ENCODE data around the gene POC1B.
A peak's percentile ranks its signal among the peaks of the same experiment; 100 is the strongest.

Gene POC1B

DNA sequence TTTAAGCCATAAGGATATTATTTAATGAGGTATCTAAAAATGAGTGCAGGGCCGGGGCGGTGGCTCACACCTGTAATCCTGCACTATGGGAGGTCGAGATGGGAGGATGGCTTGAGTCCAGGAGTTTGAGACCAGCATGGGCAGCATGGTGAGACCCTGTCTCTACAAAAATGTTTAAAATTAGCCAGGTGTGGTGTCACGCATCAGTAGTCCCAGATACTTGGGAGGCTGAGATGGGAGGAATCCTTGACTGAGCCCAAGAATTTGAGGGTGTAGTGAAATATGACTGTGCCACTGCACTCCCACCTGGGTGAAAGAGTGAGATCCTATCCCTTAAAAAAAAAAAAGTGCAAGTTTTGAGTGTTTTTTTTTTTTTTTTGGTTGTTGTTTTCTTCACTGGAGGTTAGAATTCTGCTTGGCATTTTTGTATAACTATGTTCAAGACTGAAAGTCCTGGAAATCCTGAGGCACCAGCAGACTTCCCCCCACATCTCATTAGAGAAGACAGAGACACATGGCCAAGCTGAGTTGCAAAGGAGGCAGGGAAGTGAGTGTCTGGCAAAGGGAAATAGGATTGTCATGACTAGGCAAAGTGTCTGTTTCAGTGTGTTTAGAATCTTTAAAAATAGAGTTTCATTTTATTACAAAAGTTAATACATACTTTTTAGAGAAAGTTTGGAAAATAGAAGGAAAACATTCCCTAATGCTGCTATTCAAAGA, 120.1 kb downstream of the POC1B start:
- ATAC-seq (replicated peaks) (no peak), DNase-seq (no peak)
- Mint-ChIP-seq H3K36me3 (ENCODE audit: insufficient read depth) (peaks cover 5% of the 10 kb centered on the region), H3K27me3 (no peaks in the 10 kb centered on the region), H3K4me1 (ENCODE audit: low read depth in 2 of 2) (no peaks in the 10 kb centered on the region), H3K27ac (no peak overlapping the region), H3K9me3 (no peaks in the 10 kb centered on the region), H3K4me3 (no peak overlapping the region)

DNA sequence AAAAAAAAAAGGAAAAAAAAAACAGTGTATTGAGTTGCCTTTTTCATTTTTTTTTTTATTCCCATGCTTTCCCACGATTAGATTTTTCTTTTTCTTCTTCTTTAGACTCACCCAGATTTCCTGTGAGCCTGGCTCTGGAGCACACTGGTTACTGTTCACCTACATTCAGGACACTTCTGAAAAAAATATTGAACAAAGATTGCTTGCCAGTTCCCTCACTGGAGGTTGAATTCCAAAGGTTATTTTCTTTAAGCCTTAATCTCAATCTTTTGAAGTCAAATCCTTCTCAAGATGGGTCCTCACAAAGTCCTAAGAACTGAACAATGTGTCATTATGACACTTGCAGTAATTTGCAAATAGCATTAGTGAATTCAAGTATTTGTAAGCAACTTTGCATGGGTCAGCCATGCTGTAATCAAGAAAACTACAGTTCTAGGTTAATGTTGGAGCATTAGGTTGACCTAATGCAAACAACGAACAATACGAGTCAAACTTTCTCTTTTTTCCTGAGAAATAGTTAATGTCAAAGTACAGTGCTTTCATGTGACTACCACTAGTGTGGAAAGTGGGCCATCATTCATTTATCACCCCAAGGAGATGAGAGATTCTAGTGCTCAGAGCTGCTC, 124.3 kb downstream of the POC1B start:
- Mint-ChIP-seq H3K27ac (peak overlapping the region in 1 of 2 donors; percentile 85), H3K36me3 (ENCODE audit: insufficient read depth) (peaks cover 6% of the 10 kb centered on the region), H3K27me3 (no peaks in the 10 kb centered on the region), H3K9me3 (no peaks in the 10 kb centered on the region), H3K4me1 (ENCODE audit: low read depth in 2 of 2) (peaks cover 6 to 9% of the 10 kb centered on the region in 2 donors), H3K4me3 (no peak overlapping the region)
- DNase-seq (no peak), ATAC-seq (replicated peaks) (no peak)

DNA sequence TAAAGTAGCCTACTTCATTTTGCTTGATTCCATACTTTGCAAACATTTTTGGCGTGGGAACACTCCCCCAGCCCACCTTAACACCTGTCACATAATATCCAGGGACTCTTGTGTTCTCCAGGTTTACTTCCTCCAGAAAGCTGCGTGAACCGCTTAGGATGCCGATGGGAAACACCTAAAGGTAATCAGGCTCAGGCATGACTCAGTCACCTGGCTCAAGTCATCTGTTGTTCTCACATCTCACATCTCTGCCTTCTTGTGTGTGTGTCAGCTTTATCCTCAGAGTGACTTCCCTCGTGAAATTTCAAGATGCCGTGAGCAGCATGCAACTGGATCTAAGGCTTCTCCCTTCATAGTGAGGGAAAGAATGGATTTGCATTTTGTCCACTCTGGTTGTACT, 125.4 kb downstream of the POC1B start:
- DNase-seq (no peak), ATAC-seq (replicated peaks) (no peak)
- H3K27me3 Mint-ChIP-seq = no peaks in the 10 kb centered on the region
- H3K9me3 Mint-ChIP-seq = no peaks in the 10 kb centered on the region
- peak overlapping the region; percentile 54 to 85 for H3K27ac Mint-ChIP-seq
- H3K4me3 Mint-ChIP-seq = no peak overlapping the region
- peaks cover 6% of the 10 kb centered on the region for H3K36me3 Mint-ChIP-seq (ENCODE audit: insufficient read depth)
- H3K4me1 Mint-ChIP-seq (ENCODE audit: low read depth in 2 of 2) = peaks cover 6 to 9% of the 10 kb centered on the region in 2 donors

DNA sequence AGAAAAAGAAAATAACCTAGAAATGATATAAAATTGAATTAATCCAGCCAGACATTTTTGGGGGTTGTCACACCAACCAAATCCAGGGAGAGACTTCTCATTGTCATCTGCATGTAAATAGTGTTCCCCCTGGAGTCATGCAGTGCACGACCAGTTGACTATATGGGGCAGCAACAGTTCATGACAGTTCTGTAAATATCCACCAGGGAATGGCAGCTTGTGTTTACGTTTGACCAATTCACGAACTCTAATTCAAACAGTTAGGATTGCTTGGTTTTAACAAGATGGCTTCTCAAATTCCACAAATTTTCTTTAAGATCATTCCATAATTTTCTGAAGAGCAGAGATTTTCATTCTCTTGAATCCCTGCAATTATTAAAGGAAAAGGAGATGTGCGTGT, 130.1 kb downstream of the POC1B start:
- H3K27me3 Mint-ChIP-seq = no peaks in the 10 kb centered on the region
- H3K4me1 Mint-ChIP-seq (ENCODE audit: low read depth in 2 of 2) = peaks cover 9% of the 10 kb centered on the region in 2 donors
- no peak overlapping the region for H3K4me3 Mint-ChIP-seq
- peaks cover 3% of the 10 kb centered on the region for H3K36me3 Mint-ChIP-seq (ENCODE audit: insufficient read depth)
- peak overlapping the region in 1 of 2 donors; percentile 85 for H3K27ac Mint-ChIP-seq
- DNase-seq = no peak
- H3K9me3 Mint-ChIP-seq = no peaks in the 10 kb centered on the region
- no peak for ATAC-seq (replicated peaks)

DNA sequence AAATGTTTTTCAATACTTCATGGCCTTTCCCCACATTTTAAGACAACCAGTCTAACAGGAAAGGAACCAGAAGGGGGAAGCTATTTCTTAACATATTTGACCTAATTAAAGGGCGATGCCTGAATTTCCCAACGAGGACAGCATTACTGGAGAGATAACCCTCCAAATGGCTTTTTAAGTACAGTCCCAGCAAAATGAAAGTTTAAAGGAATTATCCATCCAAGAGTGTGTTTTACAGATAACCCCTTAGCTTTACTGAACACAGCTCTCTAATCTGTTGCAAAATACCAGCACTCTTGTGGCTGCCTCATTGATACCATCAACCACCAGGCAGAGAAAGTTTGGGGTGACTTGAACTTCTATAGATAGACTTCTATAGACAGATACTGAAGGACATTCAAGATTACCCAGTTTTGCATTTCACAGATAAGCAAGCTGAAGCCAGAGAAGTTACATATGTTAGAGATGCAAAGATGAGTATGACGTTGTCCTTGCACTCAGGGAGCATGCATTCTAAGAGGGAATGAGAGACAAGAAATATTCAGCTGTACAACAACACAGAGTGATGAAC, 132.2 kb downstream of the POC1B start:
- H3K27ac Mint-ChIP-seq = no peak overlapping the region
- H3K9me3 Mint-ChIP-seq = no peaks in the 10 kb centered on the region
- H3K36me3 Mint-ChIP-seq (ENCODE audit: insufficient read depth) = no peaks in the 10 kb centered on the region
- H3K4me3 Mint-ChIP-seq = no peak overlapping the region
- no peak for ATAC-seq (replicated peaks)
- no peak for DNase-seq
- peaks cover 5 to 13% of the 10 kb centered on the region in 2 donors for H3K4me1 Mint-ChIP-seq (ENCODE audit: low read depth in 2 of 2)
- no peaks in the 10 kb centered on the region for H3K27me3 Mint-ChIP-seq

DNA sequence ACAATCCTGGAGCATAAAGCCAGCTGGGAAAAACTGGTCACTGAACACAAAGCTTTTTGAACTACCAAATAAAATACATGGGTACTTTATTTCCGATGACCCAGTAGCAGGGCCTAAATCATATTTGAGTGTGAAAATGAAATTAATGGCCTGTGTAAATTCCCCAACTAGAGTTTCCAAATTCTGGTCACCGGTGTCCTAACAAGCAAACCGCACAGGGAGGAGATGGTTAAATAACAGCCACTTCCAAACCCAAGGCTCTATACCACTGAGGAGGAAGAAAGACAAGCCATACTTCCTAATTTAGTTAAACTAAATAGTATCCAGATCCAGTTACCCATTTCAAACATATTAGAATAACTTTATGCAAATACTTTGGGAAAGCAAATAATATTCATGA, 133.5 kb downstream of the POC1B start:
- peaks cover 0 to 7% of the 10 kb centered on the region in 2 donors for H3K4me1 Mint-ChIP-seq (ENCODE audit: low read depth in 2 of 2)
- H3K9me3 Mint-ChIP-seq = no peaks in the 10 kb centered on the region
- no peaks in the 10 kb centered on the region for H3K36me3 Mint-ChIP-seq (ENCODE audit: insufficient read depth)
- H3K27ac Mint-ChIP-seq = no peak overlapping the region
- no peak overlapping the region for H3K4me3 Mint-ChIP-seq
- no peaks in the 10 kb centered on the region for H3K27me3 Mint-ChIP-seq
- DNase-seq = no peak
- no peak for ATAC-seq (replicated peaks)

DNA sequence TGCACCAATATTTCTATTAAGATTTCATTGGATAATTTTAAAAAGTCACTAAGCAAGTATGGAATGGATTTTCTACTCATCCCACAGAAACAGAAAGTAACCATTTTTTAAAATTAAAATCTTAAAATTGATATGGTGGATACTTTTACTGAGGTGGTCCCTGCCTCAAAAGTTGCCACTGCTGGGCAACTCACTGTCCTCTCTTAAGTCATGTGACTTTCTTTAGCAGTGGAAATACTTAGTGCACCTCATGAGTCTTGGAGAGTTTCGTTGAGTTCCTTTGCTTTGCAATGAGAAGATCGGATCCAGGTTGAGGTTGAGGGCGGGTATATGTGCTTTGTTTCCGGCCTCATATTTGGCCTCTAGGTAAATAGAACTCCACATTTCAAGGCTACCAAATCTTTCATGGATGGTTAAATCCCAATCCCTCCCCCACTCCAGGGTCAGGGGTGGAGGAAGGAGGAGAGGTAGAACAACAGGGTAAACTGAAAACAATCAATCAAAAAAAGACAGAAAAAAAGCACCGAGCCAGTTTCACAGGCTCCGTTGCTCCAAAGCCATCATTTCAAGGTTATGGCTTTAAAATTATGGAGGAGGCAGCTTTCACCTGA, 134.0 kb downstream of the POC1B start:
- H3K27ac Mint-ChIP-seq = no peak overlapping the region
- H3K4me1 Mint-ChIP-seq (ENCODE audit: low read depth in 2 of 2) = peaks cover 0 to 7% of the 10 kb centered on the region in 2 donors
- H3K4me3 Mint-ChIP-seq = no peak overlapping the region
- no peaks in the 10 kb centered on the region for H3K36me3 Mint-ChIP-seq (ENCODE audit: insufficient read depth)
- H3K27me3 Mint-ChIP-seq = no peaks in the 10 kb centered on the region
- ATAC-seq (replicated peaks) = no peak
- no peaks in the 10 kb centered on the region for H3K9me3 Mint-ChIP-seq
- no peak for DNase-seq

DNA sequence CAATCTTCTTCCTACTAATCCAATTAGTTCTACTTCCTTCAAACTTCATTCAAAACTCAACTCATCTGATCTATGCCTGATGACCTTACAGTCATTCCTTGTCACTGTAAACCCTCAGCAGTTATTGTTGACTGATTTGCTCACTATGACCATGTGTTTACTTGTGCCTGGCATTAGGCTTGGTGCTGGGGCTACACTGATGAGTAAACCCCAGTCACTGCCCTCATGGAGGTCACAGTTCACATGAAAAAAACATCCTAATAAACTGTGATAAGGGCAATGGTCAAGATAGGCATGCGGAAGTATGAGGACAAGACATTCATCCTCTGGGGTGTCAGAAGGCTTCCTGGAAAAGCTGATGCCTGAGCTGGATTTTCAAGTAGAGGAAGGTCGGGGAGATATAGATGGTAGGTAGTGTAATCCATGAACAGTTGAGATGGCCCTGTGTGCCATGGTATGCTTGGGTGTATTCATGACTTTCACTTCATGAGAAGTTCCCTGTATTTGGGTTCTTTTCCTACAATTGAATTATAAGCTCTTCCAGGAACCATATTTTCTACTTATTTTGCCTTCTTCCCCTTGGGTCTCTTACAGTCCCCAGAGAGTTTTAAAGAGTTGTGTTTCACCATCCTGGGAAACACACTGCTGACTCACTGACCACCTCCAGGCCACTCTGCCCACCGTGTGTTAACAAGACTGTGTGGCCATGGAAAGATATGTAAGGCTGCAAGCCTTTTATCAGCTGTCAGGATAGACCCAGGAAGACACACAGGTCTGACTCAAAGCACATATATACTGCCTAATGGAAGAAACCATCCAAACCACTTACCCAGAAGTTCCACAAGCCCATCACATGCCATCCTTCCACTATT, 134.8 kb downstream of the POC1B start:
- no peaks in the 10 kb centered on the region for H3K9me3 Mint-ChIP-seq
- no peak overlapping the region for H3K4me3 Mint-ChIP-seq
- ATAC-seq (replicated peaks) = no peak
- no peaks in the 10 kb centered on the region for H3K27me3 Mint-ChIP-seq
- H3K4me1 Mint-ChIP-seq (ENCODE audit: low read depth in 2 of 2) = peaks cover 0 to 7% of the 10 kb centered on the region in 2 donors
- no peak overlapping the region for H3K27ac Mint-ChIP-seq
- no peaks in the 10 kb centered on the region for H3K36me3 Mint-ChIP-seq (ENCODE audit: insufficient read depth)
- DNase-seq = no peak

DNA sequence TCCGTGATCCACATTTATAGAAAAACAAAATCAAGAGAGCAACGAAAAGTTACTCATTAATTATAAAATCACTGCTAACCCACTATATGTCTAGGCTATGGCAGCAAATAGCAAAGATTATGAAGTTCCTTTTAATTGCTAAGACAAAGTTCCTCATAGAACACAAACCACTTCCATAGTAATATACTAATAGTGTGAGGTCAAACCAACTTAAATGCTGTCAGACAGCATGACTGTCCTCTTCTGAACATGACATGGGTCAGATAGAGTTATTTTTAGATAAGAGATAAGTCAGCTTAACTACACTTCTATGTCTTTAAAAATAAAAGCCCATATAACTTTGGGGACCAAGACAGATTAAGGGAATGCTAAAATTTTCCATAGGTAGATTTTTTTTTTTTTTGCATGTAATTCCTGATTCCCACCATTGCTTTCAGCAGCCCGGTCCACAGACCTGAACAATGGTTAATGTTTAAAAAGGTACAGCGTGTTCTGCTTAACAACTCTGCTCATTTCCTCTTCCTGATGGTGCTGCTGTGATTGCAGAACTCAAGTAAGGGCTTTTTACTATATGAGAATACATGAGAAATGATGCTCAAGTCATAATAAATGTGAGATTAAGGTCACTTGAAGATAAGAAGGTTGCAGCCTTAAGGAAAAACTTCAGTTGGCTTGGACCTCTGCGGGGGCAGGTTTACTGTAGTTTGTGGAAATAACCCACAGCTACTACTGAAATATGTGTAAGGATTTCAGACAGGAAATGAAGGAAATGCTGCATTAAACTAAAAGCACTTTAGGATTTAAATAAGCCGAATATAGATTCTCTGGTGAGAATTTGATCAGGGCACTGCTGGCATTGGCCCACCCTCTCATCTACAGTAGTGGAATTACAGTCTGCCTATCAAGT, 135.8 kb downstream of the POC1B start:
- Mint-ChIP-seq H3K27ac (no peak overlapping the region), H3K9me3 (no peaks in the 10 kb centered on the region), H3K4me1 (ENCODE audit: low read depth in 2 of 2) (peaks cover 0 to 7% of the 10 kb centered on the region in 2 donors), H3K4me3 (no peak overlapping the region), H3K27me3 (no peaks in the 10 kb centered on the region), H3K36me3 (ENCODE audit: insufficient read depth) (no peaks in the 10 kb centered on the region)
- DNase-seq (no peak), ATAC-seq (replicated peaks) (no peak)

DNA sequence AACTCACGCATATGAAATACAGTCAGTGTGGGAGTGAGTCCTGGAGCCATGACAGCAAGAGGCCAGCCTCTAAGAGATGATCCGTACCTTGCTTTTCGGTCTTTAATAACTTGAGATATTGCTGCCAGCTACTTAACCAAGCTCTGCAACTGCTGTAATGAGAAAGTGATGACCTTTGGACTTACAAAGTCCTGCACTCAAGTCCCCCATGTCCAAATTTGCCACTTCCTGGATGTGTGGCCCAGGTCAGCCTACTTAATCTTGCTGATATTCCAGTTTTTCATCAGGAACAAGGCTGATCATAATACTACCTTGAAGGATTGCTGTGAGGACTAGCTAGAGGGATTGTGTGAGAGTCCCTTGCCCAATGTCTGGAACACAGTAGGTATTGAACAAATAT, 139.7 kb downstream of the POC1B start:
- H3K9me3 Mint-ChIP-seq = no peaks in the 10 kb centered on the region
- ATAC-seq (replicated peaks) (no peak), DNase-seq (no peak)
- H3K36me3 Mint-ChIP-seq (ENCODE audit: insufficient read depth) = no peaks in the 10 kb centered on the region
- H3K4me3 Mint-ChIP-seq = no peak overlapping the region
- no peaks in the 10 kb centered on the region for H3K27me3 Mint-ChIP-seq
- no peak overlapping the region for H3K27ac Mint-ChIP-seq
- peaks cover 0 to 10% of the 10 kb centered on the region in 2 donors for H3K4me1 Mint-ChIP-seq (ENCODE audit: low read depth in 2 of 2)

DNA sequence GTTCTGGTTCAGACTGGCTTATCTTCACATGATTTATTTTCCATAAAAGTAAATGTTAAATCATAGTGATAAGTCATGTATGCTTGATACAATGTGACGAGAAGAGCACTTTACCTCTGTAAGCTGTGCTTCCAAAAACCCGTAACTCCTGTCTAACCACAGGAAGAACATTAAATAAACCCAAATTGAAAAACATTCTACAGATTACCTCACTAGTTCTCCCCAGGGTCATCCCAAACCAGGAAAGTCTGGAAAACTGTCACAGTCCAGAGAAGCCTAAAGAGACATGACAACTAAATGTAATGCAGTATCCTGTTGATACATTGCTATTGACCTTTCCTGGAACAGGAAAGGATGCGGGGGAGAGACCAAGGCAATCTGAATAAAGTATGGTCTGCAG, 141.0 kb downstream of the POC1B start:
- H3K4me3 Mint-ChIP-seq = no peak overlapping the region
- ATAC-seq (replicated peaks) (no peak), DNase-seq (no peak)
- H3K9me3 Mint-ChIP-seq = no peaks in the 10 kb centered on the region
- H3K27ac Mint-ChIP-seq = no peak overlapping the region
- no peaks in the 10 kb centered on the region for H3K36me3 Mint-ChIP-seq (ENCODE audit: insufficient read depth)
- H3K4me1 Mint-ChIP-seq (ENCODE audit: low read depth in 2 of 2) = peaks cover 0 to 5% of the 10 kb centered on the region in 2 donors
- H3K27me3 Mint-ChIP-seq = no peaks in the 10 kb centered on the region

DNA sequence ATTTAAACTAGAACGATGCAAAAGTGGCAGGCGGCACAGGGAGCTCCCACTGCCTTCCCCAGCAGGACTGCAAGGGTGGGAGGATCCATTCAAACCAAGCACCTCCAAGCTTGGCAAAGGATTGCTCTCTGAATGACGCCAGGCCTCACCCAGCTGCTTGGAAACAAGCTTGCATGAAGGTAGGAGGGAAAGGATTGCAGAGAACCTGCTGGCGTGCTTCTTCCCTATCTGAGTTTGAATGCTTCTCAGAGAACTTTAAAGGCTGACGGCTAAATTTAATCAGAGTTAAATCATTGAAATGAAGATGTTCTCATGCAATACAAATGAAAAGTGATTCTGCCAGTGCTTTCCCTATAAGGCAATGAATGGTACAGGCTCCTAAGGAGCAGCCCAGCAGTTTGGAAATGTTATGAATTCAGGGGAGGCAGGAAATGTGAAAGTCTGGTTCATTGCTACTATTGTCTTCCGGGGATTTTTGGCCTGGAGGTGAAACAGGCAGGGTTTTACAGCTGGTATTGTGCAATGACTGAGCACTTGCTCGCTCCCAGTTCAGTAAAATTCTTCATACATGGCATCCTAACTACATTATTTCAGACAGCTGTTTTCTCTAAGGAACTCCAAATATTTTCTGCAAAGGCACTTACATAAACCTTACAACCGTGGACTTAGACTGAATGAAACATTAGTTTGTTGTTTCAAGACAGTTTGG, 141.6 kb downstream of the POC1B start:
- DNase-seq = no peak
- no peak overlapping the region for H3K4me3 Mint-ChIP-seq
- H3K36me3 Mint-ChIP-seq (ENCODE audit: insufficient read depth) = no peaks in the 10 kb centered on the region
- H3K4me1 Mint-ChIP-seq (ENCODE audit: low read depth in 2 of 2) = peaks cover 0 to 3% of the 10 kb centered on the region in 2 donors
- no peak for ATAC-seq (replicated peaks)
- H3K27ac Mint-ChIP-seq = no peak overlapping the region
- no peaks in the 10 kb centered on the region for H3K9me3 Mint-ChIP-seq
- no peaks in the 10 kb centered on the region for H3K27me3 Mint-ChIP-seq

All from effector memory CD8-positive, alpha-beta T cell (primary cell).